CD4-positive, alpha-beta T cell treated with Interleukin-2 at 100 ng/mL for 4 hours (primary cell): ENCODE results near the gene UGT1A1.
"Not testable (repeated sequence)": the region's sequence is repeated elsewhere in the genome, so short reads cannot be mapped to it uniquely, and the experiment has no call there.

Experiments used
- DNase-seq: peaks from one replicate; pipeline ENCODE4 v3.0.0-alpha.2; 2020; ENCODE audit warnings: low spot score

UGT1A1 gene

GRCh38 chr2:233760043-233760442 is at the start of gene UGT1A1:
TSS of gene UGT1A1 (plus strand) at chr2:233760270. CDS start at chr2:233760288, 18 bp downstream.
- no peak for DNase-seq

- peak; percentile 56 for DNase-seq
Observed at GRCh38 chr2:233711312-233712008, 48.6 kb upstream of the UGT1A1 start.

- no peak for DNase-seq
Observed at GRCh38 chr2:233712611-233713261, 47.3 kb upstream of the UGT1A1 start, which contains the start of gene UGT1A5. TSS of gene UGT1A5 (plus strand) at chr2:233712907. CDS start at chr2:233712992, 85 bp downstream.

DNA sequence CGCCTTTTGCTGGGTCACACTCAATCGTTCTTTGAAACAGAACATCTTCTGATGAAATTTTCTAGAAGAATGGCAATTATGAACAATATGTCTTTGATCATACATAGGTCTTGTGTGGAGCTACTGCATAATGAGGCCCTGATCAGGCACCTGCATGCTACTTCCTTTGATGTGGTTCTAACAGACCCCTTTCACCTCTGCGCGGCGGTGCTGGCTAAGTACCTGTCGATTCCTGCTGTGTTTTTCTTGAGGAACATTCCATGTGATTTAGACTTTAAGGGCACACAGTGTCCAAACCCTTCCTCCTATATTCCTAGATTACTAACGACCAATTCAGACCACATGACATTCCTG is 46.8 kb upstream of the UGT1A1 start:
- DNase-seq, result no peak

DNA sequence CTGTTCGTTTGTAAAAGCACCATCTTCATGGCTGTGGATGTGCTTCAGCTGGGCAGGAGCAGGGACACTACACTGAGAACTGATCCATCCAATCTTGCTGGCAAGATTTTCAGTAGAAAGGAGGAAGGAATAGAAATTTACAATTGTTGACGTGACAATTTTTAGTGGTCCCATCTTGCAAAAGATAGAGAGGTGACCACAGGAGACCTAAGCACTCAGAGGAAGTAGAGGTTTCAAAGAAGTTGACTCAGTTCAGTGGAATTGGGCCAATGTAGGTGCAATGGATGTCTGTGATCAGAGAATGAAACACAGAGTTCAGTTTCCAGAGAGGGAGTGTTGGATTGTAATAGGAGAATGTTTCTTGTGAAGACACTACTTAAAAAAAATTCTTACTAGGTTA is 45.9 kb upstream of the UGT1A1 start:
- DNase-seq, result no peak

- DNase-seq, result no peak
Observed at GRCh38 chr2:233718552-233718951, 41.5 kb upstream of the UGT1A1 start, which contains the start of gene UGT1A4. TSS of gene UGT1A4 (plus strand) at chr2:233718736. CDS start at chr2:233718821, 85 bp downstream.

GRCh38 chr2:233728723-233729301 is 31.3 kb upstream of the UGT1A1 start, which contains the start of gene UGT1A3:
TSS of gene UGT1A3 (plus strand) at chr2:233729042. CDS start at chr2:233729127, 85 bp downstream.
- DNase-seq, result no peak

- DNase-seq, result not testable (repeated sequence)
Observed at GRCh38 chr2:233736868-233737653, 23.0 kb upstream of the UGT1A1 start.

DNA sequence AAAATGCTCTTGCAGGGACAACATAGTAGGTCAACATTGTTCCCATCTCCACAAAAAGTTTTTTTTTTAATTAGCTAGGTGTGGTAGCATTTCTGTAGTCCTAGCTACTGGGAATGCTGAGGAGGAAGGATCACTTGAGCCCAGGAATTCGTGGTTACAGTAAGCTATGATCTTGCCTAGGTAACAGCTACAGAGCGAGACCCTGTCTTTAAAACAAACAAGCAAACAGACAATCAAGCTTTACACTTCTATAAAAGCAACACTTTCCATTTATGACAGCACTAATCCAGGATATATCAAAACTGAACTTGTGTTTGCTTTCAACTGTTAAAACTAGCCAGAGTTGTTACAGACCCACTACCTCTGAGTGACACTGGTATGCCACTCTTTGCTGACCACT is 19.2 kb upstream of the UGT1A1 start:
- DNase-seq, result no peak

- no peak for DNase-seq
Observed at GRCh38 chr2:233743464-233744259, 16.4 kb upstream of the UGT1A1 start.

DNA sequence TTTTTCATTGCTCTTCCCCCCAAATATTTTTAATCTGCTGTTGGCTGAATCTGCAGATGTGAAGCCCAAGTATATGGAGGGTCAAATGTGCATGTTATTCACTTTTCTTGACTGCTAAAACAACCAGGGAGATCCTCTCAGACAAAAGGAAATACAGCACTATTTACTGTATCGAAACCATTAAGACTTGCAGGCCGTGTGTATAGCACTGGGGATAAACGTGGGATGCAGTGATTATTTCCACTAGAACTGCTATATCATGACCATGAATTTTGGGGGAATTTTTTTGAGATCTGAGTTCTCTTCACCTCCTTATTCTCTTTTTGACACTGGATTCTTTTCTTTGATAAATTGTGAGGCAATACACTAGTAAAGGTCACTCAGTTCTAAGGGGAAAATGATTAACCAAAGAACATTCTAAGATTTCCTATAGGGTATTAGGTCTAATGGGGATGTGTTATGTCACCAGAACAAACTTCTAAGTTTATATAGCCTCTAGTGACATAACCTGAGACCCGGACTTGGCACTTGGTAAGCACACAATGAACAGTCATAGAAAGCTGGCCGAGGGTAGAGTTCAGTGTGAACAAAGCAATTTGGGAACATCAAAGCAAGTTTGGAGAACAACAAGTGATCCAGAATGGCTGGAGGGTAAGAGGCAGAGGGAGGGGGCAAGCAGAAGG is 14.9 kb upstream of the UGT1A1 start:
- DNase-seq, result no peak

DNA sequence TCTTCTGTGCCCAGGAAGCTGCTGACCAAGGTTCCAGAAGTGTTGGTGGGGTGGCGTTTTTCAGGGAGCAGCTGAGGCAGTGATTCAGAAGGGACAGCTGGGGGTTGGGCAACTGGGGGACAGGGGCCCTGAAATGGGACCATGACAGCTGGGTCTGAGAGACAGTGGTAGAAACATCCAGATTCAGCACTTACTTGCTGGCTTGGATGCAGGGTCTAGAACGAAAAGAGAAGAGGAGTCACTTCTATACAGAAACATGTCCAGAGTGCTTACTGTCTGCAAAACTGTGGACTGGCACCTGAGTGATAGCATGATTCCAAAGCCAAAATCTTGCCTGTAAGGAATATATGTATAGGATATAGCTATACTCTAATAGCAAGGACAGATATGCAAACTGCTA is 14.2 kb upstream of the UGT1A1 start:
- DNase-seq, result not testable (repeated sequence)

DNA sequence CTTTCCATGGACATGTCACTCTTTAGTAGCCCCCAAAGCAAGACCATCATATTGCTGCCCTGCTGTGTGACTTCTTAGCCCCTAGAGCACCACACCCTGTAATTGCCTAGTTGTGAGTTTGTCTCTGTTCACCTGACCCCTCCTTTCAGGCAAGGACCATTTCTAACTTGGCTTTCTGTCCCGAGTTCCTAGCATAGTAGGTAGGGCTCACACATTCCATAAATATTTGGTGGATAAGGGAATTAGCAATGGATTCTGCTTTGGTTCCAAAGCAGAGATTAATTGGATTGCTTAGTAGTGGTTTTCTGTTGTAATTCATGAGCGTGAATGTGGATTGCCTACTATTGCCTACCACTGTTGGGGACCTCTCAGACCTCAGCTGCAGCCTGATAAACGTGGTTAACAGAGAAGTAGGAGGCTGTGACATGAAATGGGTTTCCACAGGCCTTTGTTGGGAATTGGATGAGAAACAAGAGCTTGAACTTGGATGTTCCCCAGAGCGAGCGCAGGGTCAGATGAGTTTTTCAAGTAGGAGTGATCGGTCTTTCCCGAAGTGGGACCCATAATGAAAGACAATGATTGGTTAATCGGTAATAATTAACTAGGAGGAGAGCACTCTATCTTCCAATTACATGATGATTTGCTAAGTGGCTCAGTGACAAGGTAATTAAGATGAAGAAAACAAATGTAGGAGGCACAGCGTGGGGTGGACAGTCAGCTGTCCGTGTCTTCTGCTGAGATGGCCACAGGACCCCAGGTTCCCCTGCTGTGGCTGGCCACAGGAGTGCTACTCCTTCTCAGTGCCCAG is 13.4 kb upstream of the UGT1A1 start:
- no peak for DNase-seq

GRCh38 chr2:233747283-233747544 is 12.9 kb upstream of the UGT1A1 start:
- DNase-seq, result no peak

GRCh38 chr2:233750689-233751088 is 9.4 kb upstream of the UGT1A1 start:
- DNase-seq, result not testable (repeated sequence)

- not testable (repeated sequence) for DNase-seq
Observed at GRCh38 chr2:233751212-233752009, 8.7 kb upstream of the UGT1A1 start.

DNA sequence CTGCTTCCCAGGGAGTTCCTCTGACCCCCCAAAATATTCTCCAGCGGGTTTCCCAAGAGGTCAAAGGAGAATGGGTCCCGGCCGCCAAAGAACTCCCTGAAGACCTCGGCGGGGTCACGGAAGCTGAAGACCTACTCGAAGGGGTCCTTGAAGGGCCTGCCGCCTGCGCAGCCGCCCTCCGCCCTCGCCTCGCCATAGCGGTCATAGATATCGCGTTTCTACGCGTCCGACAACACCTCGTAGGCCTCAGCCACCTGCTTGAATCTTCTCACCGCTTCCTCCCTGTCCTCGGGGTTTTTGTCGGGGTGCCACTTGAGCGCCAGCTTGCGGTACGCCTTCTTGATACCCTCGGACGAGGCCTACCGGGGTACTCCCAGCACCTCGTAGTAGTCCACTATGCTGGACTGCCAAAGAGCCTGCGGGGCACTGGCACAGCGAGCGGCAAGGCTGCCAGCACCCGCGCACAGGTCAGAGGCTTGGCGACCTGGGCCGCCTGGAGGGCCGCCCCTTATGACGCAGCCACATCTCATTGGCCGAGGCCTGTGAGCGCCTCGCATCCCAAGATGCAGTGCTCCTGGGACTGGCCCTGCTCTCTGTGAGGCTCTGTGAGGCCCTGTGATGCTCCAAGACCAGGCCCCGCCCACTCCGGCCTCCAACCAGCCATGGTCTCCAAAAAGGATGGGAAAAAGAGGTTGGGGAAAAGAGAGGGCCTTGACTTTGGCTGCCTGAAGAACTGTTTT is 5.0 kb upstream of the UGT1A1 start:
- DNase-seq, result no peak

GRCh38 chr2:233756429-233757081 is 3.5 kb upstream of the UGT1A1 start:
- no peak for DNase-seq
